Esophagus muscularis mucosa (tissue), 4 donors: Measurements from ENCODE around the gene VCL.

Experiments
- CTCF ChIP-seq, 3 experiments: fragments of 200-600 bp in 2 of 3; fragments of 450-650 bp in 1 of 3; sonication (generic) in 2 of 3; IDR thresholded peaks; one replicate each; pipeline ENCODE4 v1.5.1; 2017 to 2019; ENCODE audit warnings: antibody characterized with exemption in 3 of 3, mild to moderate bottlenecking in 2 of 3, moderate library complexity in 1 of 3
- EP300 ChIP-seq: sonication (generic); formaldehyde crosslinking; IDR thresholded peaks from one replicate; pipeline ENCODE4 v1.6.1; 2017; ENCODE audit warnings: antibody characterized with exemption
- POLR2A ChIP-seq: fragments of 450-650 bp; IDR thresholded peaks from one replicate; pipeline ENCODE4 v1.6.1; 2017; ENCODE audit warnings: antibody characterized with exemption, moderate library complexity, mild to moderate bottlenecking, low read depth
- POLR2AphosphoS5 ChIP-seq, 2 donors: sonication (generic); formaldehyde crosslinking; IDR thresholded peaks; one replicate each; pipeline ENCODE4 v1.6.1; 2017; ENCODE audit warnings: antibody characterized with exemption in 2 of 2

DNA sequence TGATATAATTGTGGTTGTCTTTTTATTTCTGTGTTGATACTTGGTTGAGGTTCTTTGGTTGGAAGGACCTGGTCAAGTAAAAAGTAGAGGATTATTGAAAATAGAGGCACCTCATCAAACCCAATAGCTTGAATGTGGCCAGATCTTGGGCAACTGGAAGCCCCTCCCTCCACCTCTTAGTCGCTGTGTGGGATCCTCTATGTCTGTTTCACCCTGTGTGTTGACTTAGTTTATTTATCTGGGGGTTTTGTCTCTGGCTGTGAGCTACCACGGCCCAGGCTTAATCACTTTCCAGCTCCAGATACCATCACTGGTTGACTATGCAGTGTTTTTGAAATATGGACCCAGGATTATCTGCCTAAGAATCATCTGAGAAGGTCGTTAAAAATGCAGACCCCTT lies 94.5 kb downstream of the VCL start:
- TF ChIP-seq CTCF (IDR thresholded peaks at IDR 0.05) (no peak), POLR2A (no peak), EP300 (no peak), POLR2AphosphoS5 (IDR thresholded peaks at IDR 0.05) (no peak)
